ENCODE results near the gene MRPS12.

- TF ChIP-seq CTCF (IDR thresholded peaks at IDR 0.05) (no peak), POLR2A (IDR thresholded peaks at IDR 0.05) (no peak)
Measured at GRCh38 chr19:38912600-38913514, 17.9 kb upstream of the MRPS12 start.
